GM23248 (cell line): Measurements from ENCODE around the gene COG5. TPM values are rescaled to one million over a fixed set of nuclear protein-coding genes. Genes with fewer than 3 reads are reported as not detected.

Experiments
- DNase-seq: peaks from one replicate; pipeline ENCODE4 v3.0.0-alpha.2; 2015
- H2AFZ ChIP-seq: fragments of 200-600 bp; sonication (generic); 2 replicates; pipeline ENCODE4 v1.6.1; 2016; ENCODE audit warnings: antibody characterized with exemption
- H3F3A ChIP-seq: fragments of 200-600 bp; sonication (generic); 2 replicates; pipeline ENCODE4 v1.6.1; 2016; ENCODE audit warnings: mild to moderate bottlenecking, antibody characterized with exemption, mixed run types; ENCODE audit not compliant: insufficient read depth
- H3K27ac ChIP-seq: fragments of 200-600 bp; sonication (generic); 2 replicates; pipeline ENCODE4 v1.5.1; 2016; ENCODE audit warnings: mild to moderate bottlenecking
- H3K27me3 ChIP-seq: fragments of 200-600 bp; sonication (generic); replicated peaks from 2 replicates; pipeline ENCODE4 v1.6.1; 2016; ENCODE audit warnings: mild to moderate bottlenecking; ENCODE audit not compliant: insufficient read depth
- H3K36me3 ChIP-seq: fragments of 200-600 bp; sonication (generic); 2 replicates; pipeline ENCODE4 v1.6.1; 2016; ENCODE audit warnings: low read depth, mild to moderate bottlenecking
- H3K4me1 ChIP-seq: fragments of 200-600 bp; sonication (generic); 2 replicates; pipeline ENCODE4 v1.6.1; 2016; ENCODE audit warnings: mild to moderate bottlenecking; ENCODE audit not compliant: insufficient read depth
- H3K4me2 ChIP-seq: fragments of 200-600 bp; sonication (generic); one replicate; pipeline ENCODE4 v1.6.1; 2016; ENCODE audit warnings: mild to moderate bottlenecking; ENCODE audit not compliant: unreplicated experiment
- H3K4me3 ChIP-seq: fragments of 200-600 bp; sonication (generic); 2 replicates; pipeline ENCODE4 v1.5.1; 2016; ENCODE audit warnings: mild to moderate bottlenecking
- H3K79me2 ChIP-seq: fragments of 200-600 bp; sonication (generic); 2 replicates; pipeline ENCODE4 v1.6.1; 2016; ENCODE audit warnings: mild to moderate bottlenecking; ENCODE audit not compliant: insufficient read depth
- H3K9ac ChIP-seq: fragments of 200-600 bp; sonication (generic); 2 replicates; pipeline ENCODE4 v1.6.1; 2016; ENCODE audit warnings: mild to moderate bottlenecking
- H3K9me2 ChIP-seq: fragments of 200-600 bp; sonication (generic); 2 replicates; pipeline ENCODE4 v1.6.1; 2016; ENCODE audit warnings: mixed run types, mild to moderate bottlenecking, moderate library complexity; ENCODE audit not compliant: insufficient read depth
- H3K9me3 ChIP-seq: fragments of 200-600 bp; sonication (generic); one replicate; pipeline ENCODE4 v1.6.1; 2017; ENCODE audit warnings: low read depth
- H4K20me1 ChIP-seq: fragments of 200-600 bp; sonication (generic); 2 replicates; pipeline ENCODE4 v1.6.0; 2016; ENCODE audit not compliant: insufficient read depth
- EZH2 ChIP-seq: fragments of 200-600 bp; sonication (generic); IDR thresholded peaks from 2 replicates; pipeline ENCODE4 v1.6.1; 2018; ENCODE audit warnings: antibody characterized with exemption, mild to moderate bottlenecking; ENCODE audit not compliant: insufficient read depth, poor library complexity, severe bottlenecking
- EZH2phosphoT487 ChIP-seq: fragments of 200-600 bp; sonication (generic); IDR thresholded peaks from 2 replicates; pipeline ENCODE4 v1.6.1; 2018; ENCODE audit warnings: antibody characterized with exemption, moderate library complexity, mild to moderate bottlenecking, low read depth; ENCODE audit not compliant: insufficient read depth
- WGBS, 2 experiments: methylation state at CpG; one replicate each; pipeline ENCODE4 v1.1.6; 2015 to 2017; ENCODE audit warnings: low lambda C conversion rate in 2 of 2, low coverage in 1 of 2; ENCODE audit errors: missing lambda C conversion rate in 2 of 2; 5-methylcytosine and 5-hydroxymethylcytosine counted together
- in situ Hi-C: fragments of 300-500 bp; cut with MboI; formaldehyde crosslinking; loops from 2 replicates; pipeline ENCODE4 v1.15.0; 2020
- polyA plus RNA-seq: library from polyadenylated mRNA; unstranded; fragments of >200 nt; fragmentation: Nextera tagmentation; extraction: Ambion mirVana; gene quantifications from 2 replicates; pipeline ENCODE4 v1.2.1, GENCODE V29; 2016
- total RNA-seq: library from RNA; depleted of rRNA; stranded (reverse); fragments of >200 nt; shearing (Covaris generic); gene quantifications from 2 replicates; pipeline ENCODE4 v1.2.3, GENCODE V29; 2014

The COG5 gene
- total and polyA plus RNA-seq, 2 experiments from 2014 or later = 20.7 to 26.0 TPM

GRCh38 chr7:107233174-107233573 is 330.5 kb downstream of the COG5 start:
- Histone ChIP-seq H3F3A (0 out of 2 replicates have a peak, but pooled peaks cover 6% of the 10 kb centered on the region), H3K9me2 (no peaks in the 10 kb centered on the region), H3K79me2 (no peaks in the 10 kb centered on the region), H3K4me2 (no peak overlapping the region), H3K9ac (no peak overlapping the region), H4K20me1 (no peaks in the 10 kb centered on the region), H2AFZ (no peak overlapping the region), H3K27me3 (no peaks in the 10 kb centered on the region), H3K9me3 (no peaks in the 10 kb centered on the region), H3K36me3 (no peaks in the 10 kb centered on the region), H3K4me1 (peaks cover 17% of the 10 kb centered on the region), H3K4me3 (no peak overlapping the region), H3K27ac (no peak overlapping the region)
- 75 to 79% methylated on average over 4 of the region's 4 CpGs for WGBS, 2 experiments
- DNase-seq = no peak
- no peak for TF ChIP-seq EZH2phosphoT487
- no peak for TF ChIP-seq EZH2
- in situ Hi-C loops = no loop called here

- no peak overlapping the region for H3K27ac ChIP-seq
- 0 out of 2 replicates have a peak, but pooled peaks cover 6% of the 10 kb centered on the region for H3F3A ChIP-seq
- H3K4me1 ChIP-seq = peaks cover 17% of the 10 kb centered on the region
- no peak overlapping the region for H3K9ac ChIP-seq
- H3K27me3 ChIP-seq = no peaks in the 10 kb centered on the region
- no peaks in the 10 kb centered on the region for H3K9me2 ChIP-seq
- TF ChIP-seq EZH2 (no peak), EZH2phosphoT487 (no peak)
- no peak overlapping the region for H2AFZ ChIP-seq
- DNase-seq = no peak
- H3K4me2 ChIP-seq = no peak overlapping the region
- no peaks in the 10 kb centered on the region for H3K79me2 ChIP-seq
- no peak overlapping the region for H3K4me3 ChIP-seq
- 93 to 95% methylated on average over 7 of the region's 7 CpGs for WGBS, 2 experiments
- no peaks in the 10 kb centered on the region for H3K36me3 ChIP-seq
- H4K20me1 ChIP-seq = no peaks in the 10 kb centered on the region
- no peaks in the 10 kb centered on the region for H3K9me3 ChIP-seq
- in situ Hi-C loops = no loop called here
These were observed 331.1 kb downstream of the COG5 start for GRCh38 chr7:107232568-107233090.

GRCh38 chr7:107230334-107230733 is 333.4 kb downstream of the COG5 start:
- TF ChIP-seq EZH2phosphoT487 = no peak
- TF ChIP-seq EZH2 = no peak
- WGBS, 2 experiments = 92 to 93% methylated on average over 3 of the region's 3 CpGs
- no peak overlapping the region for H3K4me2 ChIP-seq
- no peak overlapping the region for H3K27ac ChIP-seq
- no peaks in the 10 kb centered on the region for H3K9me2 ChIP-seq
- H3K27me3 ChIP-seq = no peaks in the 10 kb centered on the region
- 0 out of 2 replicates have a peak, but pooled peaks cover 6% of the 10 kb centered on the region for H3F3A ChIP-seq
- no peaks in the 10 kb centered on the region for H3K36me3 ChIP-seq
- in situ Hi-C loops = no loop called here
- H3K9me3 ChIP-seq = no peaks in the 10 kb centered on the region
- peak; percentile 36 for DNase-seq
- no peaks in the 10 kb centered on the region for H4K20me1 ChIP-seq
- H3K79me2 ChIP-seq = no peaks in the 10 kb centered on the region
- H3K4me1 ChIP-seq = peaks cover 13% of the 10 kb centered on the region
- no peak overlapping the region for H2AFZ ChIP-seq
- H3K4me3 ChIP-seq = no peak overlapping the region
- no peak overlapping the region for H3K9ac ChIP-seq

- no peak overlapping the region for H3K9ac ChIP-seq
- H3K4me1 ChIP-seq = peaks cover 13% of the 10 kb centered on the region
- no peak overlapping the region for H3K4me2 ChIP-seq
- no peaks in the 10 kb centered on the region for H3K9me3 ChIP-seq
- no peak overlapping the region for H3K4me3 ChIP-seq
- no peaks in the 10 kb centered on the region for H3K27me3 ChIP-seq
- no peaks in the 10 kb centered on the region for H3K9me2 ChIP-seq
- H4K20me1 ChIP-seq = no peaks in the 10 kb centered on the region
- H3K79me2 ChIP-seq = no peaks in the 10 kb centered on the region
- TF ChIP-seq EZH2 (no peak), EZH2phosphoT487 (no peak)
- H2AFZ ChIP-seq = no peak overlapping the region
- in situ Hi-C loops = no loop called here
- WGBS, 2 experiments = 91 to 97% methylated on average over 2 of the region's 2 CpGs
- peak; percentile 55 for DNase-seq
- H3K36me3 ChIP-seq = no peaks in the 10 kb centered on the region
- 0 out of 2 replicates have a peak, but pooled peaks cover 6% of the 10 kb centered on the region for H3F3A ChIP-seq
- no peak overlapping the region for H3K27ac ChIP-seq
These were observed 335.4 kb downstream of the COG5 start for GRCh38 chr7:107228291-107228690.
